ENCODE measurements around the gene CNDP2.

Gene CNDP2

GRCh38 chr18:74454279-74454751 is 41.8 kb upstream of the CNDP2 start:
- no peak for DNase-seq (ENCODE audit: low read depth, low spot score)
- Histone ChIP-seq H3K27ac (no peak overlapping the region), H3K9ac (ENCODE audit: insufficient read length) (no peak overlapping the region), H3K36me3 (ENCODE audit: insufficient read depth, low read length) (no peaks in the 10 kb centered on the region), H3K9me3 (ENCODE audit: low read depth, low read length) (no peaks in the 10 kb centered on the region), H3K4me3 (no peak overlapping the region)
- TF ChIP-seq FOXP2 (optimal IDR thresholded peaks at IDR 0.05; ENCODE audit: control extremely low read depth, extremely low read length, insufficient read depth) (no peak), POLR2AphosphoS5 (IDR thresholded peaks at IDR 0.05; ENCODE audit: borderline replicate concordance, low read depth, low read length) (no peak), EZH2 (IDR thresholded peaks at IDR 0.05) (no peak)

GRCh38 chr18:74455386-74455785 is 40.8 kb upstream of the CNDP2 start:
- DNase-seq (ENCODE audit: low read depth, low spot score): no peak
- H3K36me3 ChIP-seq (ENCODE audit: insufficient read depth, low read length): no peaks in the 10 kb centered on the region
- no peak overlapping the region for H3K27ac ChIP-seq
- no peaks in the 10 kb centered on the region for H3K9me3 ChIP-seq (ENCODE audit: low read depth, low read length)
- TF ChIP-seq EZH2 (IDR thresholded peaks at IDR 0.05) (no peak), POLR2AphosphoS5 (IDR thresholded peaks at IDR 0.05; ENCODE audit: borderline replicate concordance, low read depth, low read length) (no peak), FOXP2 (optimal IDR thresholded peaks at IDR 0.05; ENCODE audit: control extremely low read depth, extremely low read length, insufficient read depth) (no peak)
- H3K4me3 ChIP-seq: no peak overlapping the region
- H3K9ac ChIP-seq (ENCODE audit: insufficient read length): no peak overlapping the region

- Histone ChIP-seq H3K4me3 (peak overlapping the region; percentile 79), H3K9ac (ENCODE audit: insufficient read length) (no peak overlapping the region), H3K9me3 (ENCODE audit: low read depth, low read length) (no peaks in the 10 kb centered on the region), H3K27ac (no peak overlapping the region), H3K36me3 (ENCODE audit: insufficient read depth, low read length) (no peaks in the 10 kb centered on the region)
- DNase-seq (ENCODE audit: low read depth, low spot score): no peak
- TF ChIP-seq EZH2 (IDR thresholded peaks at IDR 0.05) (no peak), FOXP2 (optimal IDR thresholded peaks at IDR 0.05; ENCODE audit: control extremely low read depth, extremely low read length, insufficient read depth) (no peak), POLR2AphosphoS5 (IDR thresholded peaks at IDR 0.05; ENCODE audit: borderline replicate concordance, low read depth, low read length) (no peak)
Measured at GRCh38 chr18:74456017-74456348, 40.2 kb upstream of the CNDP2 start.

GRCh38 chr18:74456349-74457042 is 39.7 kb upstream of the CNDP2 start:
- Histone ChIP-seq H3K9me3 (ENCODE audit: low read depth, low read length) (no peaks in the 10 kb centered on the region), H3K36me3 (ENCODE audit: insufficient read depth, low read length) (no peaks in the 10 kb centered on the region), H3K9ac (ENCODE audit: insufficient read length) (peak overlapping the region; percentile 59), H3K4me3 (peak overlapping the region; percentile 79), H3K27ac (no peak overlapping the region)
- TF ChIP-seq FOXP2 (optimal IDR thresholded peaks at IDR 0.05; ENCODE audit: control extremely low read depth, extremely low read length, insufficient read depth): no peak
- TF ChIP-seq EZH2 (IDR thresholded peaks at IDR 0.05): no peak
- no peak for TF ChIP-seq POLR2AphosphoS5 (IDR thresholded peaks at IDR 0.05; ENCODE audit: borderline replicate concordance, low read depth, low read length)
- DNase-seq (ENCODE audit: low read depth, low spot score): no peak

GRCh38 chr18:74457043-74457724 is 39.0 kb upstream of the CNDP2 start, which contains the start of gene DIPK1C:
DIPK1C (minus strand) TSS chr18:74457308; CDS start chr18:74457259, 49 bp downstream.
- peak within 1 kb of the TSS; percentile 59 for H3K9ac ChIP-seq (ENCODE audit: insufficient read length)
- no peak for TF ChIP-seq POLR2AphosphoS5 (IDR thresholded peaks at IDR 0.05; ENCODE audit: borderline replicate concordance, low read depth, low read length)
- no peak for TF ChIP-seq FOXP2 (optimal IDR thresholded peaks at IDR 0.05; ENCODE audit: control extremely low read depth, extremely low read length, insufficient read depth)
- no peak for TF ChIP-seq EZH2 (IDR thresholded peaks at IDR 0.05)
- no peaks in the 10 kb centered on the region for H3K9me3 ChIP-seq (ENCODE audit: low read depth, low read length)
- H3K36me3 ChIP-seq (ENCODE audit: insufficient read depth, low read length): no peaks in the 10 kb centered on the region
- peak within 1 kb of the TSS; percentile 79 for H3K4me3 ChIP-seq
- DNase-seq (ENCODE audit: low read depth, low spot score): no peak
- H3K27ac ChIP-seq: no peak within 1 kb of the TSS

- no peak overlapping the region for H3K9ac ChIP-seq (ENCODE audit: insufficient read length)
- H3K9me3 ChIP-seq (ENCODE audit: low read depth, low read length): no peaks in the 10 kb centered on the region
- peak overlapping the region; percentile 71; the same call in 1 of the 2 replicates for H3K4me3 ChIP-seq
- TF ChIP-seq EZH2 (IDR thresholded peaks at IDR 0.05) (no peak), POLR2AphosphoS5 (IDR thresholded peaks at IDR 0.05; ENCODE audit: borderline replicate concordance, low read depth, low read length) (no peak), FOXP2 (optimal IDR thresholded peaks at IDR 0.05; ENCODE audit: control extremely low read depth, extremely low read length, insufficient read depth) (no peak)
- no peaks in the 10 kb centered on the region for H3K36me3 ChIP-seq (ENCODE audit: insufficient read depth, low read length)
- no peak for DNase-seq (ENCODE audit: low read depth, low spot score)
- H3K27ac ChIP-seq: no peak overlapping the region
Measured at GRCh38 chr18:74457725-74458421, 38.3 kb upstream of the CNDP2 start.

- no peak for DNase-seq (ENCODE audit: low read depth, low spot score)
- no peaks in the 10 kb centered on the region for H3K36me3 ChIP-seq (ENCODE audit: insufficient read depth, low read length)
- H3K27ac ChIP-seq: no peak overlapping the region
- no peaks in the 10 kb centered on the region for H3K9me3 ChIP-seq (ENCODE audit: low read depth, low read length)
- TF ChIP-seq FOXP2 (optimal IDR thresholded peaks at IDR 0.05; ENCODE audit: control extremely low read depth, extremely low read length, insufficient read depth) (no peak), EZH2 (IDR thresholded peaks at IDR 0.05) (no peak), POLR2AphosphoS5 (IDR thresholded peaks at IDR 0.05; ENCODE audit: borderline replicate concordance, low read depth, low read length) (no peak)
- H3K9ac ChIP-seq (ENCODE audit: insufficient read length): no peak overlapping the region
- H3K4me3 ChIP-seq: no peak overlapping the region
Measured at GRCh38 chr18:74459889-74460288, 36.3 kb upstream of the CNDP2 start.

GRCh38 chr18:74460825-74461224 is 35.3 kb upstream of the CNDP2 start:
- H3K27ac ChIP-seq: no peak overlapping the region
- no peak overlapping the region for H3K4me3 ChIP-seq
- no peak for DNase-seq (ENCODE audit: low read depth, low spot score)
- no peak overlapping the region for H3K9ac ChIP-seq (ENCODE audit: insufficient read length)
- H3K36me3 ChIP-seq (ENCODE audit: insufficient read depth, low read length): no peaks in the 10 kb centered on the region
- no peaks in the 10 kb centered on the region for H3K9me3 ChIP-seq (ENCODE audit: low read depth, low read length)
- TF ChIP-seq EZH2 (IDR thresholded peaks at IDR 0.05): no peak
- no peak for TF ChIP-seq POLR2AphosphoS5 (IDR thresholded peaks at IDR 0.05; ENCODE audit: borderline replicate concordance, low read depth, low read length)
- no peak for TF ChIP-seq FOXP2 (optimal IDR thresholded peaks at IDR 0.05; ENCODE audit: control extremely low read depth, extremely low read length, insufficient read depth)

All from SK-N-MC (cell line).